ENCODE data around the gene PATJ. TPM values are rescaled to one million over a fixed set of nuclear protein-coding genes. Genes with fewer than 3 reads are reported as not detected.

Gene PATJ
- total and polyA plus RNA-seq, 2 donors (not counting 1 experiment from before 2014, with no cell fraction given), result 8.0 to 45.3 TPM

DNA sequence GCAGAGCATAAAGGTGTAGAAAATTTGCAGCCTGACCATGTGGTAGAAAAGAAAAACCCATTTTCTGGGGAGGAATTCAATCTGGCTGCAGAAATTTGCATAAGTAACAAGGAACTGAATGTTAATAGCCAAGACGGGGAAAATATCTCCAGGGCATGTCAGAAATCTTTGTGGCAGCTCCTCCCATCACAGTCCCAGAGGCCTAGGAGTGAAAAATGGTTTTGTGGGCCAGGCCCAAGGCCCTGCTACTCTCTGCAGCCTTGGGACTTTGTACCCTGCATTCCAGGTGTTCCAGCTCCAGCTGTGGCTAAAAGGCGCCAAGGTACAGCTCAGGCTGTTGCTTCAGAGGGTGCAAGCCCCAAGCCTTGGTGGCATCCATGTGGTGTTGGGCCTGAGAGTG is 152.9 kb downstream of the PATJ start:
- H3K4me1 Mint-ChIP-seq, result no peaks in the 10 kb centered on the region
- H2AFZ ChIP-seq (ENCODE audit: insufficient read depth, low read depth, low read length, poor library complexity, severe bottlenecking), result no peak overlapping the region
- H3K27me3 ChIP-seq (replicated peaks in 1 of 4; ENCODE audit: control extremely low read depth in 1 of 4, control insufficient read depth in 3 of 4, insufficient read depth in 4 of 4, low read length in 3 of 4), result no peaks in the 10 kb centered on the region
- peaks cover 0 to 9% (median 8%) of the 10 kb centered on the region in 3 donors for H3K9me3 ChIP-seq (ENCODE audit: control extremely low read depth in 1 of 3, control insufficient read depth in 2 of 3, insufficient read depth in 1 of 3, low read length in 2 of 3)
- no peak overlapping the region for H3K4me2 ChIP-seq (replicated peaks; ENCODE audit: low read depth, low read length, poor library complexity, severe bottlenecking)
- no peak overlapping the region for H3K27ac ChIP-seq (ENCODE audit: low read length in 2 of 2)
- no peak for DNase-seq
- H4K20me1 ChIP-seq (ENCODE audit: control insufficient read depth, insufficient read depth, low read length, poor library complexity, severe bottlenecking), result no peaks in the 10 kb centered on the region
- H3K27me3 Mint-ChIP-seq, result no peaks in the 10 kb centered on the region
- CTCF ChIA-PET, result no interaction called here
- H3K27ac Mint-ChIP-seq, result no peak overlapping the region
- no peaks in the 10 kb centered on the region for H3K36me3 ChIP-seq (replicated peaks in 1 of 2; ENCODE audit: control extremely low read depth in 1 of 2, control insufficient read depth in 1 of 2, extremely low read depth in 1 of 2, insufficient read depth in 2 of 2, low read length in 1 of 2)
- no peak overlapping the region for H3K9ac ChIP-seq (ENCODE audit: low read length)
- no peak for ATAC-seq (ENCODE audit: low read depth)
- 77% methylated on average over 2 of the region's 2 CpGs for WGBS (ENCODE audit: insufficient coverage)
- no peaks in the 10 kb centered on the region for H3K79me2 ChIP-seq (ENCODE audit: control insufficient read depth, insufficient read depth, low read length)
- TF ChIP-seq, protein P1, sequence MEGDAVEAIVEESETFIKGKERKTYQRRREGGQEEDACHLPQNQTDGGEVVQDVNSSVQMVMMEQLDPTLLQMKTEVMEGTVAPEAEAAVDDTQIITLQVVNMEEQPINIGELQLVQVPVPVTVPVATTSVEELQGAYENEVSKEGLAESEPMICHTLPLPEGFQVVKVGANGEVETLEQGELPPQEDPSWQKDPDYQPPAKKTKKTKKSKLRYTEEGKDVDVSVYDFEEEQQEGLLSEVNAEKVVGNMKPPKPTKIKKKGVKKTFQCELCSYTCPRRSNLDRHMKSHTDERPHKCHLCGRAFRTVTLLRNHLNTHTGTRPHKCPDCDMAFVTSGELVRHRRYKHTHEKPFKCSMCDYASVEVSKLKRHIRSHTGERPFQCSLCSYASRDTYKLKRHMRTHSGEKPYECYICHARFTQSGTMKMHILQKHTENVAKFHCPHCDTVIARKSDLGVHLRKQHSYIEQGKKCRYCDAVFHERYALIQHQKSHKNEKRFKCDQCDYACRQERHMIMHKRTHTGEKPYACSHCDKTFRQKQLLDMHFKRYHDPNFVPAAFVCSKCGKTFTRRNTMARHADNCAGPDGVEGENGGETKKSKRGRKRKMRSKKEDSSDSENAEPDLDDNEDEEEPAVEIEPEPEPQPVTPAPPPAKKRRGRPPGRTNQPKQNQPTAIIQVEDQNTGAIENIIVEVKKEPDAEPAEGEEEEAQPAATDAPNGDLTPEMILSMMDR (IDR thresholded peaks at IDR 0.05), result no peak
- no peak for TF ChIP-seq EZH2 (IDR thresholded peaks at IDR 0.05; ENCODE audit: borderline replicate concordance, insufficient read depth, low read depth, low read length, poor library complexity, severe bottlenecking)
- no peak overlapping the region for H3K4me3 Mint-ChIP-seq
- no peaks in the 10 kb centered on the region for H3K4me1 ChIP-seq (ENCODE audit: control insufficient read depth in 2 of 2, insufficient read depth in 2 of 2, low read length in 2 of 2)
- POLR2A ChIA-PET, result no interaction called here
- no peak overlapping the region for H3K4me3 ChIP-seq (ENCODE audit: control extremely low read depth in 1 of 5, extremely low read depth in 1 of 5, insufficient read depth in 1 of 5, low read depth in 2 of 5, low read length in 4 of 5)
- intact Hi-C loops (cut with micrococcal nuclease), result no loop called here
- no peaks in the 10 kb centered on the region for H3K9me3 Mint-ChIP-seq (ENCODE audit: insufficient read depth)

- H3K4me3 ChIP-seq (ENCODE audit: control extremely low read depth in 1 of 5, extremely low read depth in 1 of 5, insufficient read depth in 1 of 5, low read depth in 2 of 5, low read length in 4 of 5), result no peak overlapping the region
- H3K4me1 ChIP-seq (ENCODE audit: control insufficient read depth in 2 of 2, insufficient read depth in 2 of 2, low read length in 2 of 2), result no peaks in the 10 kb centered on the region
- H3K9ac ChIP-seq (ENCODE audit: low read length), result no peak overlapping the region
- CTCF ChIA-PET, result no interaction called here
- no peak for TF ChIP-seq EZH2 (IDR thresholded peaks at IDR 0.05; ENCODE audit: borderline replicate concordance, insufficient read depth, low read depth, low read length, poor library complexity, severe bottlenecking)
- TF ChIP-seq, protein P1 (IDR thresholded peaks at IDR 0.05), result no peak
- Mint-ChIP-seq H3K27ac (no peak overlapping the region), H3K4me3 (no peak overlapping the region), H3K4me1 (no peaks in the 10 kb centered on the region), H3K9me3 (ENCODE audit: insufficient read depth) (no peaks in the 10 kb centered on the region), H3K27me3 (no peaks in the 10 kb centered on the region)
- no peak overlapping the region for H2AFZ ChIP-seq (ENCODE audit: insufficient read depth, low read depth, low read length, poor library complexity, severe bottlenecking)
- no peak overlapping the region for H3K27ac ChIP-seq (ENCODE audit: low read length in 2 of 2)
- ATAC-seq (ENCODE audit: low read depth) (no peak), DNase-seq (no peak)
- peaks cover 0 to 9% (median 8%) of the 10 kb centered on the region in 3 donors for H3K9me3 ChIP-seq (ENCODE audit: control extremely low read depth in 1 of 3, control insufficient read depth in 2 of 3, insufficient read depth in 1 of 3, low read length in 2 of 3)
- 97% methylated on average over 3 of the region's 3 CpGs for WGBS (ENCODE audit: insufficient coverage)
- POLR2A ChIA-PET, result no interaction called here
- no peaks in the 10 kb centered on the region for H3K79me2 ChIP-seq (ENCODE audit: control insufficient read depth, insufficient read depth, low read length)
- intact Hi-C loops (cut with micrococcal nuclease), result no loop called here
- H4K20me1 ChIP-seq (ENCODE audit: control insufficient read depth, insufficient read depth, low read length, poor library complexity, severe bottlenecking), result no peaks in the 10 kb centered on the region
- no peak overlapping the region for H3K4me2 ChIP-seq (replicated peaks; ENCODE audit: low read depth, low read length, poor library complexity, severe bottlenecking)
- no peaks in the 10 kb centered on the region for H3K36me3 ChIP-seq (replicated peaks in 1 of 2; ENCODE audit: control extremely low read depth in 1 of 2, control insufficient read depth in 1 of 2, extremely low read depth in 1 of 2, insufficient read depth in 2 of 2, low read length in 1 of 2)
- no peaks in the 10 kb centered on the region for H3K27me3 ChIP-seq (replicated peaks in 1 of 4; ENCODE audit: control extremely low read depth in 1 of 4, control insufficient read depth in 3 of 4, insufficient read depth in 4 of 4, low read length in 3 of 4)
These were observed 156.4 kb downstream of the PATJ start for GRCh38 chr1:61898658-61899057.
